Middle frontal gyrus (tissue), 1 donor: Measurements from ENCODE around the gene NCAPG.

ENCODE experiments used
- DNase-seq: peaks from one replicate; pipeline ENCODE4 v3.0.0-alpha.2; 2015; ENCODE audit warnings: low spot score; ENCODE audit errors: extremely low spot score

The NCAPG gene, protein sequence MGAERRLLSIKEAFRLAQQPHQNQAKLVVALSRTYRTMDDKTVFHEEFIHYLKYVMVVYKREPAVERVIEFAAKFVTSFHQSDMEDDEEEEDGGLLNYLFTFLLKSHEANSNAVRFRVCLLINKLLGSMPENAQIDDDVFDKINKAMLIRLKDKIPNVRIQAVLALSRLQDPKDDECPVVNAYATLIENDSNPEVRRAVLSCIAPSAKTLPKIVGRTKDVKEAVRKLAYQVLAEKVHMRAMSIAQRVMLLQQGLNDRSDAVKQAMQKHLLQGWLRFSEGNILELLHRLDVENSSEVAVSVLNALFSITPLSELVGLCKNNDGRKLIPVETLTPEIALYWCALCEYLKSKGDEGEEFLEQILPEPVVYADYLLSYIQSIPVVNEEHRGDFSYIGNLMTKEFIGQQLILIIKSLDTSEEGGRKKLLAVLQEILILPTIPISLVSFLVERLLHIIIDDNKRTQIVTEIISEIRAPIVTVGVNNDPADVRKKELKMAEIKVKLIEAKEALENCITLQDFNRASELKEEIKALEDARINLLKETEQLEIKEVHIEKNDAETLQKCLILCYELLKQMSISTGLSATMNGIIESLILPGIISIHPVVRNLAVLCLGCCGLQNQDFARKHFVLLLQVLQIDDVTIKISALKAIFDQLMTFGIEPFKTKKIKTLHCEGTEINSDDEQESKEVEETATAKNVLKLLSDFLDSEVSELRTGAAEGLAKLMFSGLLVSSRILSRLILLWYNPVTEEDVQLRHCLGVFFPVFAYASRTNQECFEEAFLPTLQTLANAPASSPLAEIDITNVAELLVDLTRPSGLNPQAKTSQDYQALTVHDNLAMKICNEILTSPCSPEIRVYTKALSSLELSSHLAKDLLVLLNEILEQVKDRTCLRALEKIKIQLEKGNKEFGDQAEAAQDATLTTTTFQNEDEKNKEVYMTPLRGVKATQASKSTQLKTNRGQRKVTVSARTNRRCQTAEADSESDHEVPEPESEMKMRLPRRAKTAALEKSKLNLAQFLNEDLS

DNA sequence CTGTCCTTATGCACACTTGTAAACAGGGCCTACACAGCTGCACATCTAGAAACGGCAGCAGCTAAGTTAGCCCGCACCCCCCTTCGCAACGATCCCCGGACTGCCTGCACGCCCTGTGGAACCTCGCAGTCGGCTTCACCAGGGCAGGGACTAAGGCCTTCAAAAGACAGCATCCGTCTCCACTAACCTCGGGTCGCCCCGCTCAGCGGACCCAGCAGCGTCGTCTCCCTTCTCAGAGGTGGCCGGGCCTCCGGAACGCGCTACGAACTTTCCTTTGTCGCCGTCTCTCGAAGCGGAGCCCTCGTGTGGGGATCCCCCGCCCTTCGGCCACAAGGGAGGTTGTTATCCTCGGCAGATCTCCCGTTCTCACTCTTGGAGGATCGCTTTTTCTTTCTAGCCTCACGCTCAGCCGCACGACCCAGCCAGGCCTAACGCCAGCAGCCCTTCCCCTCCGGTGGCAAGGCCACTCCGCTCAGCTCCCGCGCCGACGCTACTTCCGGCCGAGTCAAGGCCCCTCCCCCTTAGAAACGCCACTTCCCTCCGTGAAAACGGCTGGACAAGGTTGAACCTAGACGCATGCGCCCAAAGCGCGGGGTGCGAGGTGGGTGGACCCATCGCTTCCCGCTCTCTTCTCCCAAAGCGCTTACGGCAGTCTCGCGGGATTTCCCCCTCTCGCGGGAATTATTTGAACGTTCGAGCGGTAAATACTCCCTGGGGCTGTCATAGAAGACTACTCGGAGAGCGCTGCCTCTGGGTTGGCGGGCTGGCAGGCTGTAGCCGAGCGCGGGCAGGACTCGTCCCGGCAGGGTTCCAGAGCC lies at the start of gene NCAPG, which contains the start of gene DCAF16:
Gene NCAPG (plus strand): TSS at position 720 of the 818 bp plus-strand sequence. CDS start 99 bp downstream, outside the sequence.
Gene DCAF16 (minus strand): TSS at position 498 of the 818 bp plus-strand sequence. CDS start 6,616 bp downstream, outside the sequence.
- peak; percentile 99 for DNase-seq

DNA sequence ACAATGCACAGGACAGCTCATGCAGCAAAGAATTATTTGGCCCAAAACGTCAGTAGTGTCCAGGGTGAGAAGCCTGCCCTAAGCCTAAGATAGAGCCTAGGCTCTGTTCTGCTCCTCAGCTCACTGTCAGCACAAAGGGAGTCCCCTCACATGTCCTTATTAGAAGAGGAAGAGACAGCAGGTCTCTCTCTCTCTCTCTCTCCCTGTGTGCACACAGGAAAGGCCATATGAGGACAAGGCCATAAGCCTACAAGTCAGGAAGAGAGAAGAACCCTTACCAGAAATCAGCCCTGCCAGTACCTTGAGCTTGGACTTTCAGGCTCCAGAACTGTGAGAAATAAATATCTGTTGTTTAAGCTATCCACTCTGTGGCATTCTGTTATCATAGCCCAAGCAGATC lies 49.7 kb upstream of the NCAPG start:
- no peak for DNase-seq

DNA sequence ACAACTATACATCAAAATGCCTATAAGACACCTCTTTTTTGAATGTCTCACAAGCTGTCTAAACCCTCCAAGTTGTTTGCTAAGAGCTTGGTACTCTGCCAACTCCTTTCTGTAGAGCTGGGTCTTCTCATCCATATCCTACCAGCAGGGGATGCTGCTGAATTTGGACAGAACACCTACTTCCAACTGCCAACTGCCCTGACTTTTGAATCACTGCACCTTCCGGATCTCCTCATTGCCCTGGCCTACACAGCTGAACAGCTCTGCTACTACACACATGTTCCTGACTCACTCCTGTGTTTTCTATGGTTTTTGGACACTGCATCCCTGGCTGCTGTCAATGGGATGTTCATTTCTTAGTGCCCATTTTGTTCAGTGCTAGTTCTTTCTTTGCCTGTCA lies 48.1 kb upstream of the NCAPG start:
- DNase-seq, result no peak

DNA sequence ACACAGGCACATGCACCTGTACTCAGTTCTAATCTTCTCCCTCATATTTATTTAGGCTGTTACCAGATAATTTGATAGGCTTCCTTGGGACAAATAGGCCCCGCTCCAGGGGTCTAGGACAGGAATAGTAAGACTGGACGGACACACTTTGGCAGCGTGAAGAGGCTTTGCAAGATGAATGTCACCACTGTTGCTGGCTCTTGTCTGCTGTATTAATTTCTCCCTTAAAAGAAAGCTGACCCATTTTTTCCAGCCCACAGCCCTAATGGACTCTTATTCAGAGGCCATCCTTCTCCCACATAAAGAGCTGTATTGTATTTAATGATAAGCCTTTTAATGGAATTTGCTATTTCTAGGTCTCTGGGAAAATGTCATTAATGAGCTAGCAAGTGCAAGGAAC lies 47.4 kb upstream of the NCAPG start:
- DNase-seq, result no peak

DNA sequence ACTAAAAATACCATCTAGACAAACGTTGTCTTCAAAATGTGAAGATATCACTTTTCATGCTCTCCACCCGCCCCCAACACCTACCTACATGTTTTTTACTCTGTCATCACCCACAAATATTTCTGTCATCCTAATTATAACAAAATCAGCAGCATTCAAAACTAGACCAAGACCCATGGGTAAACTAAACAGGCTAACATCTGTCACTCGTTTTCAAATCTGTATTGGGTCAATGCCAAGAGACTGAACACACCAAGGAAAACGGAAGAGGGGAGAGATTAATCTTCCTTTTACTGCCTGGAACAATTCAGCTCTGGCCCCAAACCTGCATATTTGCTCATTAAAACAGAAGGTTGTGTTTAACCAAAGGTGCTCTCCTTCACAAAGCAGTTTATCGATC lies 46.8 kb upstream of the NCAPG start:
- no peak for DNase-seq

DNA sequence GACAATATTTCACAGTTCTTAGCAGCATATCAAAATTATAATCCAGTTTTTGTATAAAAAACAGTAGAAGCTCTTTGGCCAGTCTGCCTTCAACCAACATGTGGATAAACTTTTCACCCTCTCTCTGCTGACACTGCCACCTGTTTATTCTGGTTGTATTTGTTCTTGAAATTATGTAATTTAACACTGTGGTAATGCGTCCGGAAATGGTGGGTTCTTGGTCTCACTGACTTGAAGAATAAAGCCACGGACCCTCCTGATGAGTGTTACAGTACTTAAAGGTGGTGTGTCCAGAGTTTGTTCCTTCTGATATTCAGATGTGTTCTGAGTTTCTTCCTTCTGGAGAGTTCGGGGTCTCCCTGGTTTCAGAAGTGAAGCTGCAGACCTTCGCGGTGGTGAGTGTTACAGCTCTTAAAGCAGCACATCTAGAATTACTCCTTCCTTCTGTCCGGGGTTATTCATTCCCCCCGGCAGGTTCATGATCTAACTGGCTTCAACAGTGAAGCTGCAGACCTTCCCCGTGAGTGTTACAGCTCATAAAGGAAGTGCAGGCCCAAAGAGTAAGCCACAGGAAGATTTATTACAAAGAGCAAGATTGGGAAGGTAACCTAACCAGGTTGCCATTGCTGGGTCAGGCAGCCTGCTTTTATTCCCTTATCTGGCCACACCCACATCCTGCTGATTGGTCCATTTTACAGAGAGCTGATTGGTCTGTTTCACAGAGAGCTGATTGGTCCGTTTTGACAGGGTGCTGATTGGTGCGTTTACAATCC lies 45.1 kb upstream of the NCAPG start:
- no peak for DNase-seq

DNA sequence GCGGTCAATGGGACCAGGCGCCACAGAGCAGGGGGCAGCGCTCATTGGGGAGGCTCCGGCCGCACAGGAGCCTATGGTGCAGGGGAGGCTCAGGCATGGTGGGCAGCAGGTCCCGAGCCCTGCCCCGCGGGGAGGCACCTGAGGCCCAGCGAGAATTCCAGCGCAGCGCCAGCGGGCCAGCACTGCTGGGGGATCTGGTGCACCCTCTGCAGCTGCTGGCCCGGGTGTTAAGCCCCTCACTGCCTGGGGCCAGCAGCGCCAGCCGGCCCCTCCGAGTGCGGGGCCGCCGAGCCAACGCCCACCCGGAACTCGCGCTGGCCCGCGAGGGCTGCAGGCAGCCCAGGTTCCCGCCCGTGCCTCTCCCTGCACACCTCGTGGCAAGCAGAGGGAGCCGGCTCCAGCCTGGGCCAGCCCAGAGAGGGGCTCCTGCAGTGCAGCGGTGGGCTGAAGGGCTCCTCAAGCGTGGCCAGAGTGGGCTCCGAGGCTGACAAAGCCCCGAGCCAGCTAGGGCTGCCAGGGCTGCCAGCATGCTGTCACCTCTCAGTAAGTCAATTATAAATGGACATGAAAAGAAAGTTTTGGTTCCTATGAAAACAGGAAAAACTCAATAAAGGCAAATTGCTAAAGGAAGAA lies 43.8 kb upstream of the NCAPG start:
- no peak for DNase-seq

DNA sequence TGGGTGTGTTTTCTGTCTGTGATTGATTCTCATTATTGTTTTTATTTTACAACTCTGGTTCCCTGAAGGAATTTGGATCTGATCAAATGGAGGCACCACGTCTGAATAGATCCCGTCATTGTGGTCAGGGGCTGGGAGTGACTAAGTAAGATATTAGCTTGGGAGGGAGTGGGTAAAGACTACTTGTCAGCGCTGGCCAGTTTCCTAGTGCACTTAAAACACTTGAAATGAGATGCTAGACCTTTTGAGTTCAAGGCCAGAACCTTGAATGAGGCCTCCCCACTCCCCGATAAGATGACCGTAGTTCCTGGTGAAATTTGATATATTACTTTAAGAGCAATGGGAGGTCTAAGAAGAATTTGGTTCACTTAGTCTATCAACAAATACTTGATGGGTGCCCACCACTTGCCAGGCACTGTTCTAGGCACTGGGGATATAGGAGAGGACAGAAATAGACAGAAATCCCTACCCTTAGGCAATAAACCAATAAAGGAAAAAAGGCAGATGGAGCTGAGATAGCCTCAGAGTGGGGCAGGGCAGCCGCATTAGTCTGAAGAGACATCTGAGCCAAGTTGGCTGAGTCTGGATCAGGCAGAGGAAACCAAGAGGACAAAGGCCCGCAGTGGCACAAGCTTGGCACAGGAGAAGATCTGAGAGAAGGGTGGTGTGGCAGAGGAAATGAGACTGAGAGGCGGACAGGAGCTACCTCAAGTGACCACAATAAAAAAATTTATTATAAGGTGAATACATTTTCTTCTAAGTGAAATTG lies 41.2 kb upstream of the NCAPG start:
- DNase-seq, result no peak

DNA sequence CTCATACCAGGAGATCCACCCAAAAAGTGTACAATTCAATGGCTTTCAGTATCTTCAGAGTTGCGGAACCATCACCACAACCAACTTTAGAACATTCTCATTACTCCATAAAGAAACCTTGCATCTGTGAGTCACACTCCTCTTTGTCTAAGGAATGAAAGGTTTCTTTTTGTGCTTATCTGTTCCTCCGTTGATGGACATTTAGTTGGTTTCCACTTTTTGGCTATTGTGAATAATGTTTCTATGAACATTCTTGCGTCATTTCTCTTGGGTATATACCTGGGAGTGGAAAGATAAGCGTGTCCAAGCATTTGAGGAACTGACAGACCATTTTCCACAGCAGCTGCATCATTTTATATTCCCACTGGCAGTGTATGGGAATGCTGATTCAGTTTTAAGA lies 39.9 kb upstream of the NCAPG start:
- DNase-seq, result no peak

DNA sequence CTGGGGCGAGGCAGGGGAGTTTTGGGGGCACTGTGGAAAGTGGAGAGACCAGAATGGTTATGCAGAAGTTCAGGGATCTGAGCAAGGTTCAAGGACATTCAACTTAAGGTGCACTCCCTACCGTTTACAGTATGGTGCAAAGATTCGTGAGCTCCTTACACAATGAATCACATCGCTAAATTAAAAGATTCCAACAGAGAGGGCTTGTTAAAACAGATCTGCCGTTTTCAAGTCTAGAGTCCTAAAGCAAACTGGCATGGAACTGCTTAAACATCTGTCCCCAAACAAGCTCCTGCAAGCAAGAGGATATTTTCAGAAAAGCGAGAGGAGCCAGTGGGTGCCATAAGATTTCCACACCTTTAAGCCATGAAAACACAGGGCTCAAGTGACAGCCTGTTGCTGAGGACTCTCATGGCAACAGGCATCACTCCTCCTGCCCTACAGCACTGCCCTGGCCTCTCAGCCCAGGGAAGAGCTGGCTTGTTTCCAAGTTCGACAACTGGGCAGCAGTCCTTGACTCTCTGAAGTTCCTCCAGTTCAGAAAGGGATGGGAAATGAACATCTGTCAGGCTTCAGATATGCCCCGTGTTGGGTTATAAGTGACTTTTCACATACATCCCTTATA lies 39.4 kb upstream of the NCAPG start:
- no peak for DNase-seq

DNA sequence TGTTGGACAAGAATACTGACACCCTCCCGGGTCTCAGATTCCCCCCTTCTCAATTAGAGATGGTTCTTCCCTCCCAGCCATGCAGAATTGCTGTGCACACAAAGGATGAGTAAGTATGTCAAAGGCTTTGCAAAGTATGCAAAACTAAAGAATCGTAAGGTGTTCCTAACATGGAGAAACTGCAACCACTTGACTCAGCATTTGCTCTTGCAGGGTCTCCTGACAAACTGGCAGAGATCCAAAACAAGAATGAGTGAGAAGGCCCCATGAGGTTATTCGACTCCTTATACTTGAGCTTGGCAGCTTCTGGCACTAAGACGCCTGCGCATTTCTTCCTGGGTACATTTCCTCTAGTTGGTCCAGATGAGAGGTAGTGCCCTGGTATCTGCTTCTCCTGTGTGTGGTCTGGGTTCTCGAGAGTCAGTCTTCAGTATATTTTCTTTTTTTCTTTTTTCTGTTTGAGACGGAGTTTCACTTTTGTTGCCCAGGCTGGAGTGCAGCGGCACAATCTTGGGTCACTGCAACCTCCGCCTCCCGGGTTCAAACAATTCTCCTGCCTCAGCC lies 37.6 kb upstream of the NCAPG start:
- no peak for DNase-seq

DNA sequence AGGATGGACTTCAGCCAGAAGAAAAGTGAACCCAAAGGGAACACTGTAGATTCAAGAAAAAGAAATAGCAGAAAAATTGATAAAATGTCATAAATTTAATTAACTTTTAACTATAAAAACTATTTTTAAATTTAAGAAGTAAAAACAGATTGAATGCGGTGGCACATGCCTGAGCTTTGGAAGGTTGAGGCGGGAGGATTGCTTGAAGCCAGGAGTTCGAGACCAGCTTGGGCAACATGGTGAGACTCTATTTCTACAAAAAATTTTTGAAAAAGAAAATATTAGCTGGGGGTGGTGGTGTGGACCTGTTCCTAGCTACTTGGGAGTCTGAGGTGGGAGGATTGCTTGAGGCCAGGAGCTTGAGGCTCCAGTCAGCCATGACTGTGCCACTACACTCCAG lies 32.3 kb upstream of the NCAPG start:
- DNase-seq, result no peak

DNA sequence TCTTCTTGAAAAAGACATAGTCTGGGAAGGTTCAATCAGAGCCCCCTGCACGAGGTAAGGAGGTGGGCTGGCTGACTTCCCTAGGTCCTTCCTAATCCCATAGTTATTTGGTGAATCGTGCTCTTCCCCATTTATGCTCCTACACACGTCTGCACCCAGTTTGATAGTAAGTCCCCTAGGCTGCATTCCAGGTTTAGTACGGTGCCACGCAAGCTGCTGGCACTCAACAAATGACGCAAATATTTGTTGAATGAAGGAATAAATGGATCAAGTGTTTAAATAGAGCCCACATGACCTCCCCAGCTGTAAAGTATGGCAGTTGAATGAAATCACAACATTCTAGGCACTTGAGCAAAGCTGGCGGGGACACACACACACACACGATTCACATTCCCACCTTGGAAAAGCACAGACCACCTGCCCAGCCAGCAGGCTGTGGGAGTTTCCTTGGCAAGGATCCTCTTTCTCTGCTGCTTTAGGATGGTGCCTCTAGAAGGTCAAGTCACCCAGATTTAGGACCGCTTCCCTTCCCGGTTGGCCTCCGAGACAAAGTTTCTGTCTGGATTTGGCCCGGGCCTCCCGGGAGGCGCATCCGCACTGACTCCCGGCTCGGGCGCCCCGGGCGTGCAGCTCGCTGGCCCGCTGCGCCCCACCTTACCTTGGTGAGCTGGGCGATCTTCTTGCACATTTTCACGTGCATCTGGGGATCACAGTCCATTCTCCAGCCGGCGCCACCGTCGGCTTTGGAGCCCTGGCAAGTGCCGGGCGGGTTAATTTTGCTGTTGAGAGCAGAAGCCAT lies 30.1 kb upstream of the NCAPG start:
- no peak for DNase-seq

DNA sequence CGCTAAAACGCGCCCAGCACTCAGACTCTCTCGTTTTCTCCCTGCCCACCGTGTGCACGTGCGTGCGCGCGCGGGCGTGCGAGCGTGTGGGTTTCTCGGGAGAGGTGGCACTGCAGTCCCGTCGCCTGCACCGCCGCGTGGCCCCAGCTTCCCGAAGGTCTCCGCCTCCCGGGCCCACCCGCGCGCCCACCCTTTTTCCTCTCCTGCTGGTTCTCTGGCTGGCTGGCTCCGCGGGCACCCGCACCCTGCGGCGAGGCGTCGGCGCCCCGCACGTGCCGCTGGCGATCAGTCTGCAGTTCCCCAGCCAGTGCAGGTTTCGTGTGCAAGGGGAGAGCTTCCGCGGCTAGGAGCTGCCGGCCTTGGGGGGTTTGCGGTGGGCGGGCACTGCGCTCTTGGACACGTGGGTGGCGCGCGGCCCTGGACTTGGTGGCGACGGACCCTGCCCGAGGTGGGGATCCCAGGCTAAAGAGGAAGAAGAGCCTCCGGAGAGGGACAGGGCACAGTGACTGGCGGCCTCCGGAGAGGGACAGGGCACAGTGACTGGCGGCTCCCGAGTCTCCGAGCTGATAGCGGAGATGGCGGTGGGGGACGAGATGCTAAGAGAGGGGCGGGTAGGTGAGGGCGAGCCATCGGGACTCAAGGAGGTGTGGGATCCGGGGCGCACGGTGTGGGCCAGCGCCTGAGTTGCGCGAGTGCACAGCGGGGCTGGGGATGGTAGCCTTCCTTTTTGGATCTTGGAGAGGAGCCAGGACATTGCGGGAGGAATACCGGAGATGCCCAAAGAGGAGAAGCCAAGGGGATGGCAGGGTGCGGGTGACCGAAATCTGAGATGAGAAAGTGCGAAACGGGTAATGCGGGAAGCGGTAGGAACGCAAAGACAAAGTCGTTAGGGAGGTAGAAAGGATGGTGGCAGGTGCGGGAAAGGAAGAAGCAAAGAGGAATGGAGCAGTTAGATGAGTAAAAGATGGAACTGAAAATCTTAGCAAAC lies 29.2 kb upstream of the NCAPG start, which contains the start of gene FAM184B:
Gene FAM184B (minus strand): TSS at position 322 of the 988 bp plus-strand sequence. CDS start 322 bp downstream, outside the sequence.
- DNase-seq, result no peak

DNA sequence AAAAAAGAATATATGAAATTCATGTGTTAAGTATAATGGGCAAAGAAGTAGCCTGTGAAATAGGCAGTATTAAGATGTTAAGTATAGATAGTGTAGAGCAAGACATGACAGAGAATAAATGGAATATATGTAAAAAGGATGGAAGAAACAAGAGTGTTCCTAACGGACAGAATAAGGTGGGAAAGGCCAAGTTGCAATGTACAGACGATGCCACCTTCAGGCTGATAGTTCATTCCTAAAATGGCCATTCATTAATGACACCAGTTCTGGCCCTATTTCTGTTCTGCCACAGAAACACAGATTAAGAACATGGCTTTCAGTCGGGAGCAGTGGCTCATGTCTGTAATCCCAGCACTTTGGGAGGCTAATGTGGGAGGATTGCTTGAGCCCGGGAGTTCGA lies 24.9 kb upstream of the NCAPG start:
- DNase-seq, result no peak

DNA sequence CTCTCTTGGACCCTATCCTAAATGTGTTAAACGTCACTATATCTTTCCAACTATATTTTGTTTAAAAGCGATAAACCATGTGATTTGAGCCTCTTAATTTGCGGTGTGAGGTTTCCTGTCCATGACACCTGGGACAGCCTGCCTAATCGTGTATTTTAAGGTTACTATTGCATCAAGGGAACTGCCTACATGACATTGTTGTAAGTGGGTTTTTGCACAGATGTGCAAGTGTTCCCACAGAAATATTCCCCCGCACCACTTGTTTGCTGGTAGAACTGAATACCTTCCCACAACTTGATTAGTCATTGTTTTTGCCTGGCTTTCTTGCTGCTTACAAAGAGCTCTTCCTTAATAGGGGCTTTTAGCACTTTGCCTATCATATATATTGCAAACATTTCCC lies 24.2 kb upstream of the NCAPG start:
- DNase-seq, result no peak
